IPS DF 19.7 (cell line): Measurements from ENCODE around the gene GOLGA8B.
"Not testable (repeated sequence)": the region's sequence is repeated elsewhere in the genome, so short reads cannot be mapped to it uniquely, and the experiment has no call there.

Source experiments
- DNase-seq: peaks from one replicate; pipeline ENCODE4 v3.0.0-alpha.2; 2013; ENCODE audit warnings: low read depth, low spot score

GOLGA8B gene

GRCh38 chr15:34583399-34584329 is at the start of gene GOLGA8B:
TSS of gene GOLGA8B (minus strand) at chr15:34583651. CDS start at chr15:34535912, 47,739 bp downstream.
- DNase-seq, result peak; percentile 20

GRCh38 chr15:34633165-34633564 is 49.7 kb upstream of the GOLGA8B start:
- DNase-seq, result not testable (repeated sequence)

- no peak for DNase-seq
Measured at GRCh38 chr15:34628577-34629152, 45.2 kb upstream of the GOLGA8B start.

GRCh38 chr15:34625007-34625406 is 41.6 kb upstream of the GOLGA8B start:
- DNase-seq, result no peak

- DNase-seq, result no peak
Measured at GRCh38 chr15:34621675-34622074, 38.2 kb upstream of the GOLGA8B start.

GRCh38 chr15:34620814-34621213 is 37.4 kb upstream of the GOLGA8B start:
- no peak for DNase-seq

GRCh38 chr15:34620142-34620541 is 36.7 kb upstream of the GOLGA8B start:
- no peak for DNase-seq

GRCh38 chr15:34619151-34619550 is 35.7 kb upstream of the GOLGA8B start:
- DNase-seq, result no peak

GRCh38 chr15:34618073-34618472 is 34.6 kb upstream of the GOLGA8B start:
- no peak for DNase-seq

GRCh38 chr15:34616613-34617012 is 33.2 kb upstream of the GOLGA8B start:
- no peak for DNase-seq

GRCh38 chr15:34613997-34614396 is 30.5 kb upstream of the GOLGA8B start:
- no peak for DNase-seq

GRCh38 chr15:34613301-34613700 is 29.9 kb upstream of the GOLGA8B start:
- no peak for DNase-seq

- DNase-seq, result no peak
Measured at GRCh38 chr15:34610354-34610753, 26.9 kb upstream of the GOLGA8B start.

GRCh38 chr15:34609102-34610057 is 25.9 kb upstream of the GOLGA8B start:
- no peak for DNase-seq

GRCh38 chr15:34608517-34608916 is 25.1 kb upstream of the GOLGA8B start:
- DNase-seq, result no peak

GRCh38 chr15:34607832-34608231 is 24.4 kb upstream of the GOLGA8B start:
- no peak for DNase-seq

- DNase-seq, result no peak
Measured at GRCh38 chr15:34606545-34606944, 23.1 kb upstream of the GOLGA8B start.

GRCh38 chr15:34606131-34606530 is 22.7 kb upstream of the GOLGA8B start:
- no peak for DNase-seq

- no peak for DNase-seq
Measured at GRCh38 chr15:34603095-34603494, 19.6 kb upstream of the GOLGA8B start.

- no peak for DNase-seq
Measured at GRCh38 chr15:34600923-34601322, 17.5 kb upstream of the GOLGA8B start.

- DNase-seq, result no peak
Measured at GRCh38 chr15:34598799-34599585, 15.5 kb upstream of the GOLGA8B start.
